Activated CD4-positive, alpha-beta T cell treated with anti-CD3 and anti-CD28 coated beads, Interleukin-2, amount 10 ng/mL, durations not matched to agents 7 days and 5 days (primary cell): ENCODE data around the gene SEC23B. TPM values are rescaled to one million over a fixed set of nuclear protein-coding genes. Genes with fewer than 3 reads are reported as not detected.

Experiments
- CTCF ChIA-PET: fragments of 350-600 bp; sonication (Branson Sonifier 250); formaldehyde crosslinking; loops from one replicate; lab custom pipeline; 2021; ENCODE audit warnings: antibody characterized with exemption; lab: Charles Lee
- POLR2A ChIA-PET: fragments of 350-600 bp; sonication (Branson Sonifier 250); formaldehyde crosslinking; loops from one replicate; lab custom pipeline; 2021; ENCODE audit warnings: antibody characterized with exemption; lab: Charles Lee
- DNase-seq: peaks from one replicate; pipeline ENCODE4 v3.0.0-alpha.2; 2020
- H3K27ac Mint-ChIP-seq: one replicate; pipeline ENCODE4 v1.8.0; 2021; ENCODE audit warnings: mild to moderate bottlenecking, moderate library complexity, mixed read lengths
- H3K27me3 Mint-ChIP-seq: one replicate; pipeline ENCODE4 v1.8.0; 2021; ENCODE audit warnings: mixed read lengths
- H3K36me3 Mint-ChIP-seq: one replicate; pipeline ENCODE4 v1.8.0; 2021; ENCODE audit warnings: low read depth, mixed read lengths
- H3K4me1 Mint-ChIP-seq: one replicate; pipeline ENCODE4 v1.8.0; 2021; ENCODE audit warnings: mixed read lengths
- H3K4me3 Mint-ChIP-seq: one replicate; pipeline ENCODE4 v1.8.0; 2021; ENCODE audit warnings: mild to moderate bottlenecking, moderate library complexity, mixed read lengths
- H3K9me3 Mint-ChIP-seq: one replicate; pipeline ENCODE4 v1.8.0; 2021; ENCODE audit warnings: mixed read lengths
- total RNA-seq, 2 experiments: library from RNA; stranded (reverse); gene quantifications; one replicate each; pipeline ENCODE4 v1.2.3, GENCODE V29; 2021

SEC23B gene
- total RNA-seq, 2 experiments from 2014 or later: 65.8 to 69.6 TPM

GRCh38 chr20:18527836-18528235 is 20.1 kb downstream of the SEC23B start:
- Mint-ChIP-seq H3K27me3 (no peaks in the 10 kb centered on the region), H3K36me3 (peaks cover 59% of the 10 kb centered on the region), H3K27ac (no peak overlapping the region), H3K4me3 (no peak overlapping the region), H3K4me1 (no peaks in the 10 kb centered on the region), H3K9me3 (no peaks in the 10 kb centered on the region)
- POLR2A ChIA-PET: no interaction called here
- CTCF ChIA-PET: no interaction called here
- no peak for DNase-seq

- Mint-ChIP-seq H3K4me3 (no peak overlapping the region), H3K27me3 (no peaks in the 10 kb centered on the region), H3K9me3 (no peaks in the 10 kb centered on the region), H3K4me1 (no peaks in the 10 kb centered on the region), H3K27ac (no peak overlapping the region), H3K36me3 (peaks cover 58% of the 10 kb centered on the region)
- DNase-seq: no peak
- ChIA-PET POLR2A (no interaction called here), CTCF (interaction anchor here (0.7 to 1.2 kb wide), 3 partner anchors 14 to 1025 kb away, joined by 3 to 4 read pairs (median 3); partner anchors contain the start of gene SEC23B)
Observed at GRCh38 chr20:18529041-18529440, 21.3 kb downstream of the SEC23B start.

DNA sequence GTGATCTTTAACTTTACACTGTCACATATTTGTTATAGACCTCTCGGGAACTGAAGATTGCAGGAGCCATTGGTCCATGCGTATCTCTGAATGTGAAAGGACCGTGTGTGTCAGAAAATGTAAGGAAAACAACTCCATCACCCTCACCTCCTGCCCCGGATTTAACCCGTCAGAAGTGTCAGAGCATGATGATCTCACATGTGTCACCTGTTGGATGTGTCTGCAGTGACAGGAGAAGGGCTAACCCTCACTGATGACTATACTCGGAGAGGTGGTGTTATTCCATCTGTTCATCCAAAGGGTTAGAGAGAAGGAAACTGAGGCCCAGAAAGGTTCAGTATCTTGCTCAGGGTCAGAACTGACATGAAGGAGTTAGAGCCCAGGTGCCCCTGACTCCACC is 24.9 kb downstream of the SEC23B start:
- ChIA-PET POLR2A (no interaction called here), CTCF (no interaction called here)
- Mint-ChIP-seq H3K4me1 (no peaks in the 10 kb centered on the region), H3K27me3 (no peaks in the 10 kb centered on the region), H3K4me3 (no peak overlapping the region), H3K27ac (no peak overlapping the region), H3K36me3 (peaks cover 56% of the 10 kb centered on the region), H3K9me3 (no peaks in the 10 kb centered on the region)
- DNase-seq: no peak

GRCh38 chr20:18533491-18533890 is 25.8 kb downstream of the SEC23B start:
- ChIA-PET CTCF (no interaction called here), POLR2A (no interaction called here)
- DNase-seq: no peak
- no peaks in the 10 kb centered on the region for H3K4me1 Mint-ChIP-seq
- peaks cover 57% of the 10 kb centered on the region for H3K36me3 Mint-ChIP-seq
- H3K27me3 Mint-ChIP-seq: no peaks in the 10 kb centered on the region
- H3K27ac Mint-ChIP-seq: no peak overlapping the region
- H3K4me3 Mint-ChIP-seq: no peak overlapping the region
- no peaks in the 10 kb centered on the region for H3K9me3 Mint-ChIP-seq

DNA sequence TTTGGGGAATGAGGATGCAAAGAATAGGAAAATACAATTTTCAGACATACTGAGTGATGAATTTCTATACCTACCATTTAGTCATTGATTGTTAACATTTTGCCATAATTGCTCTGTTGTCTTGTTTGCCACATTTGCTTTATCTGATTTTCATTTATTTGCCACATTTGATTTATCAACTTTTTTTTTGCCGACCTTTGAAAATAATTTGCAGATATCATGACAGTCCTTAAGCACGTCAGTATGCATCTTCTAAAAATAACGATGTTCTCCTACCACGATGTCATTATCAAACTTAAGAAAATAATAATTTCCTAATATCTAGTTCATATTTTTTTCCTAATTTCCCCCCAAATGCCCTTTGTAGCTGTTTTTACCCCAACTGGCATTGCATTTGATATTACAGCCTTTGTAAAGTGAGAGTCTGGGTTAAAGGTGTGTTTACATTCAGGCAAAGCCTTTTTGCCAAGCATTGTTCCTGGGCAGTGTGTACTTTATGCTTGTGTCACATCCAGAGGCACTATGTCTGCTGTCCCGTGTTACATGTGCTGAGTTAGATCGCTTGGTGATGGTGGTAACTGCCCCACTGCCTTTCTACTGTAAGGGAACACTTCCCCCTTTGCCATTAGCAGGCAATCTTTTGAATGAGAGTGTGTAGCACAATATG is 26.4 kb downstream of the SEC23B start:
- no peak for DNase-seq
- Mint-ChIP-seq H3K27me3 (no peaks in the 10 kb centered on the region), H3K4me1 (no peaks in the 10 kb centered on the region), H3K9me3 (no peaks in the 10 kb centered on the region), H3K4me3 (no peak overlapping the region), H3K27ac (no peak overlapping the region), H3K36me3 (peaks cover 53% of the 10 kb centered on the region)
- ChIA-PET CTCF (no interaction called here), POLR2A (no interaction called here)

- Mint-ChIP-seq H3K4me1 (no peaks in the 10 kb centered on the region), H3K36me3 (peaks cover 43% of the 10 kb centered on the region), H3K27ac (no peak overlapping the region), H3K4me3 (no peak overlapping the region), H3K9me3 (no peaks in the 10 kb centered on the region), H3K27me3 (no peaks in the 10 kb centered on the region)
- CTCF ChIA-PET: no interaction called here
- DNase-seq: no peak
- POLR2A ChIA-PET: no interaction called here
Observed at GRCh38 chr20:18537651-18538050, 29.9 kb downstream of the SEC23B start.

GRCh38 chr20:18541741-18542140 is 34.0 kb downstream of the SEC23B start:
- no peaks in the 10 kb centered on the region for H3K4me1 Mint-ChIP-seq
- CTCF ChIA-PET: interaction anchor here (1.2 kb wide), 1 partner anchor 38 kb away, joined by 3 read pairs; no protein-coding TSS in a partner anchor
- DNase-seq: no peak
- POLR2A ChIA-PET: no interaction called here
- H3K4me3 Mint-ChIP-seq: no peak overlapping the region
- no peaks in the 10 kb centered on the region for H3K27me3 Mint-ChIP-seq
- no peaks in the 10 kb centered on the region for H3K9me3 Mint-ChIP-seq
- no peak overlapping the region for H3K27ac Mint-ChIP-seq
- H3K36me3 Mint-ChIP-seq: peaks cover 45% of the 10 kb centered on the region

DNA sequence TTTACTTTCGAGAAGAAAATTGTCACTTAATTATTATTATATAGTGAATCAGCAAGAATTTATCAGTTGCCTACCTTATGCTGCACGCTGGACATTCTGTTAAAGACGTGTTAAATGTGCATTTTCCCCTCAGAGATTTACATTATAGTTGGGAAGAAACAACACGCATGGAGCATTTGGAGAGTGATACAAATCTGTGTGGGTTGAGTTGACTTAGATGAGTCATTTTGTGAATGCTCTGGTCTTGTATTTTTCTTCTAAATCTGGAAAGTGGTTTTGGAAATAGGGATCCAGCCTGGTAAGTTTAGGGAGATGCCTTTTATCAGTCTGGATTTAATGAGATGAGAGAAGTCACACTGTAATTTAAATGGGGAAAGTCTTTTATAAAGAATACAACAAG is 35.5 kb downstream of the SEC23B start:
- POLR2A ChIA-PET: no interaction called here
- CTCF ChIA-PET: no interaction called here
- Mint-ChIP-seq H3K27ac (no peak overlapping the region), H3K4me1 (no peaks in the 10 kb centered on the region), H3K4me3 (no peak overlapping the region), H3K27me3 (no peaks in the 10 kb centered on the region), H3K36me3 (peaks cover 44% of the 10 kb centered on the region), H3K9me3 (no peaks in the 10 kb centered on the region)
- no peak for DNase-seq

DNA sequence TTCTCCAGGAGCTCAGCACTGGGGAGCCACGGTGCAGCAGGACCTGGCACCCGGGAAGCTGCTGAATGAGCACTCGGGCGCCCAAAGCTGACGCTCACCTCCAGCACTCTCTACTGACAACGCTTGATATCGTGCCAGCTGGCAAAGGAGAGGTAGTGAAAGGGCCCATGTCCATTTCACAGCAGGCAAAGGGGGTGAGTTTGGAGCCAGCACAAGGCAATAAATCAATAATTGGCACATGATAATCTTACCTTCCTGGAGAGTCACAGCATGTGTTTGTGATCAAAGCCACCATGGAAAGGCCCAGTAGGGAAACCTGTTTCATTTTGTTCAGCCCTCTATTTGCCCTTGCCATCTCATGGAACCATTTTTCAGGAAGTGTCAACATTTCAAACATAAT is 36.2 kb downstream of the SEC23B start:
- H3K36me3 Mint-ChIP-seq: peaks cover 48% of the 10 kb centered on the region

DNA sequence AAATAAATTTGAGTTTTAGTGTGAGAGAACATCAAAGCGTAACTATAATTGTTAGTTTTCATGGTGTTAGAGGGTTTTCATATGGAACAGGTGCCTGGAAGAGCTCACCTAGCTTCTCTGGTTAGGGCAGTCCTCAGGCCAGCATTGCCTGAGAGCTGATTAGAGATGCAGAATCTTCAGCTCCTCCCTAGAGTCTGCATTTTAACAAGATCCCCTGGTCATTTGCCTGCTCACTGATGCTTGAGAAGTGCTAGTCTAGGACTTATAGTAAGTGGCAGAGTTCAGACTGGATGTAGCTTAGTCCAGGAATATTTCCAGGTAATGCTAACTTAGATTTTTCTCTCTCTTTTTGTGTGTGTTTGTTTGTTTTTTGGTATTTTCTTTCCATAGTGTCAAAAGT is 37.8 kb downstream of the SEC23B start:
- Mint-ChIP-seq H3K9me3 (no peaks in the 10 kb centered on the region), H3K27me3 (no peaks in the 10 kb centered on the region), H3K4me1 (no peaks in the 10 kb centered on the region), H3K27ac (no peak overlapping the region), H3K4me3 (no peak overlapping the region), H3K36me3 (peaks cover 44% of the 10 kb centered on the region)
- ChIA-PET CTCF (no interaction called here), POLR2A (no interaction called here)
- DNase-seq: no peak

More for the DNA sequence above, 36.2 kb downstream of the SEC23B start:
- H3K27ac Mint-ChIP-seq: no peak overlapping the region
- H3K4me1 Mint-ChIP-seq: no peaks in the 10 kb centered on the region
- no peaks in the 10 kb centered on the region for H3K27me3 Mint-ChIP-seq
- H3K9me3 Mint-ChIP-seq: no peaks in the 10 kb centered on the region
- no peak overlapping the region for H3K4me3 Mint-ChIP-seq
- POLR2A ChIA-PET: no interaction called here
- DNase-seq: no peak
- CTCF ChIA-PET: no interaction called here

GRCh38 chr20:18548465-18548864 is 40.7 kb downstream of the SEC23B start:
- no peak for DNase-seq
- H3K27me3 Mint-ChIP-seq: no peaks in the 10 kb centered on the region
- no peaks in the 10 kb centered on the region for H3K9me3 Mint-ChIP-seq
- CTCF ChIA-PET: no interaction called here
- H3K27ac Mint-ChIP-seq: no peak overlapping the region
- no peaks in the 10 kb centered on the region for H3K4me1 Mint-ChIP-seq
- no peak overlapping the region for H3K4me3 Mint-ChIP-seq
- POLR2A ChIA-PET: no interaction called here
- H3K36me3 Mint-ChIP-seq: peaks cover 43% of the 10 kb centered on the region

DNA sequence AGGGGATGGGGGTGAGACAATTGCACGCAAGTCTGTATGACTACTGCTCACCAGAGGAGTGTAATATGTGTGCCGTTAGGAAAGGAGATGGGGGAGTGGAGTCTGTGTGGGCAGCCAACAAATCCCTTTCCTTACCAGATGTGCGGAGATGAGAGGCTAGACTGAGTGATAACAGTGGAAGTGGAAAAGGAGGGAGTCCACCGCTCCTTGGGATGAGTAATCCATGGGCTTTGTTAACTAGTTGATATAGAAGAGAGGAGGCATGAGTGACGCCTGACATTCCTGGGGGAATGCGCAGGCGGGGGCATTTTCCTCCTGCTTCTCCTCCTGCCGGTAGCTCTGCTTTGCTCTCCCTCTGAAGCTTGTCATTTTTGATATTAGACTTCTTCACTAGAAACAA is 46.0 kb downstream of the SEC23B start:
- Mint-ChIP-seq H3K36me3 (peaks cover 46% of the 10 kb centered on the region), H3K27me3 (no peaks in the 10 kb centered on the region), H3K4me3 (no peak overlapping the region), H3K27ac (no peak overlapping the region), H3K9me3 (no peaks in the 10 kb centered on the region), H3K4me1 (no peaks in the 10 kb centered on the region)
- ChIA-PET POLR2A (no interaction called here), CTCF (interaction anchor here (0.6 kb wide), 1 partner anchor 13 kb away, joined by 3 read pairs; no protein-coding TSS in a partner anchor)
- no peak for DNase-seq

DNA sequence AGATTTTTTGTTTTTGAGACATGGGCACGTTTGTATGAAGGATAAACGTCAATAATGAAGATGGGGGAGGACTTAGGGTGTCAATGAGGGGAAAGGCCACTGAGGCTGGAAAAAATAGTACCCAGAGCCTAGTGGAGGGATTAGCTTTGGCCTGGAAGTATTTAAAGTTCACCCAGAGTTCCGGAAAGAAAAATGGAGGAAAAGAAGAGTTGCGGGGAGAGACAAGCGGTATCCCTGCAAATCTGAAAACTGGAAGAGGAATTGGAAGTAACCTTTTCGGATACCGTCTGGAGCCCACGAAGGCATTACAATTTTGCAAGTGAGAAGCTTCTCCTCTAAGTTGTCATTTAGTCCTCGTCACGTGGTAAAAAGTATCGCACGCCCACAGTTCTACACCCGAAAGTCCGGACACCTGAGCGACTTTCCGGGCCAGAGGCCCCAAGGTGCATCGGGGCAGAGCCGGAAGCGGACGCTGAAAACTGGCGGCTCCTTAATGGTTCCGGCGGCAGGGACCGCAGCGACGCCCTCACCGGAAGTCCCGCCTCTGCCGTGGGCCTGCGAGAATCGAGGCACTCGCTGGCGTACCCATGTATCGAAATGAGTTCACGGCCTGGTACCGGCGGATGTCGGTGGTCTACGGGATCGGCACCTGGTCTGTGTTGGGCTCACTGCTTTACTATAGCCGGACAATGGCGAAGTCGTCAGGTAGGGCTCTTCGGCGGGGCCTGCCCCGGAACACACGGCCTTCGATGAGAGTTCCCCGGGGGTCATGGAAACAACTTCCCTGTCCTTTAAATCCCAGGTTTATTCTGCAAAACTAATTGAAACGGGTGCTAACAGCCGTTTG is 59.4 kb downstream of the SEC23B start, which contains the start of gene SMIM26:
Gene SMIM26 (plus strand): TSS at position 541 of the 847 bp plus-strand sequence. CDS start 47 bp downstream, at position 588.
- H3K4me1 Mint-ChIP-seq: peaks cover 19% of the 10 kb centered on the region
- H3K27me3 Mint-ChIP-seq: no peaks in the 10 kb centered on the region
- ChIA-PET POLR2A (no interaction called here), CTCF (no interaction called here)
- H3K9me3 Mint-ChIP-seq: no peaks in the 10 kb centered on the region
- DNase-seq: peak; percentile 96
- peak within 1 kb of the TSS; percentile 98 for H3K27ac Mint-ChIP-seq
- H3K4me3 Mint-ChIP-seq: peak within 1 kb of the TSS; percentile 97
- H3K36me3 Mint-ChIP-seq: peaks cover 36% of the 10 kb centered on the region
